ENCODE measurements around the gene WFDC9.

Gene WFDC9

DNA sequence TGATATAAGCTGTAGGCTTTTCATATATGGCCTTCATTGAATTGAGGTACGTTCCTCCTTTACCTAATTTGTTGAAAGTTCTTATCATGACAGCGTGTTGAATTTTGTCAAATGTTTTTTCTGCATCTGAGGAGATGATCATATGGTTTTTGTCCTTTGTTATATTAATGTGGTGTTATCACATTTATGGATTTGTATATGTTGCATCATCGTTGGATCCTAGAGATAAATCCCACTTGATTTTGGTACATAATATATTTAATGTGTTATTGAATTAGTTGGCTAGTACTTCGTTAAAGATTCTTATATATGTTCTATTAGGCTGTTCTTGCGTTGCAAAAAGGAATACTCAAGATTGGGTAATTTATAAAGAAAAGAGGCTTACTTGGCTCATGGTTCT lies 8.6 kb upstream of the WFDC9 start:
- no peak for TF ChIP-seq EZH2phosphoT487 (IDR thresholded peaks at IDR 0.05; ENCODE audit: borderline replicate concordance)
- no peaks in the 10 kb centered on the region for H3F3A ChIP-seq (ENCODE audit: low read depth)
- no peaks in the 10 kb centered on the region for H3K27me3 ChIP-seq (ENCODE audit: insufficient read depth, low read length, poor library complexity, severe bottlenecking)
- no peaks in the 10 kb centered on the region for H3K36me3 ChIP-seq (ENCODE audit: insufficient read depth, low read length)
- H2AFZ ChIP-seq (ENCODE audit: low read length), result no peak overlapping the region
- H3K9me3 ChIP-seq (ENCODE audit: insufficient read depth, low read depth, low read length), result no peaks in the 10 kb centered on the region
- no peaks in the 10 kb centered on the region for H4K20me1 ChIP-seq (ENCODE audit: insufficient read depth, low read length, poor library complexity, severe bottlenecking)
- no peak overlapping the region for H3K4me3 ChIP-seq (ENCODE audit: low read length, poor library complexity, severe bottlenecking)
- no peak overlapping the region for H3K4me2 ChIP-seq (ENCODE audit: low read depth, low read length, poor library complexity, severe bottlenecking)
- H3K4me1 ChIP-seq (ENCODE audit: insufficient read depth, low read length, poor library complexity, severe bottlenecking), result no peaks in the 10 kb centered on the region
- no peaks in the 10 kb centered on the region for H3K9me2 ChIP-seq (replicated peaks; ENCODE audit: low read depth, low read length)
- no peak overlapping the region for H3K9ac ChIP-seq (ENCODE audit: low read depth, low read length, poor library complexity, severe bottlenecking)
- no peaks in the 10 kb centered on the region for H3K79me2 ChIP-seq (ENCODE audit: insufficient read depth, low read length)

DNA sequence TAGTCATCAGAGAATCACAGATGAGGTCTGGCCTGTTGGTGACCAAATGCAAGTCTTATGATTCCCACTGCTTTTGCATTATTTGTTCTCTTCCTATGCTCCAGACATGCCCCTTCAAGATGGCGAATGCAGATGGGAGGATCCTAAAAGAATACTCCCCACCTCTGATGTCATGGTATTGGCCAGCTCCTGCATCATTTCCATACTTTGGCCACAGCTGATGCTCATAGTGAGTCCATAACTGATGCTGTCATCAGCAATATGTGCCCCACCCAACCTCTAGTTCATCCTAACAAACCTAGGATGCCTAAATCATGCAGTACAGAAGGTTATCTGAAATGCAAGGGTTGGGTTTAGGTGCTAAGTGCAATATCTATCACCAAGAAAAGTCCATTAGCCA lies 5.4 kb upstream of the WFDC9 start:
- no peak for TF ChIP-seq EZH2phosphoT487 (IDR thresholded peaks at IDR 0.05; ENCODE audit: borderline replicate concordance)
- TF ChIP-seq, protein P1, sequence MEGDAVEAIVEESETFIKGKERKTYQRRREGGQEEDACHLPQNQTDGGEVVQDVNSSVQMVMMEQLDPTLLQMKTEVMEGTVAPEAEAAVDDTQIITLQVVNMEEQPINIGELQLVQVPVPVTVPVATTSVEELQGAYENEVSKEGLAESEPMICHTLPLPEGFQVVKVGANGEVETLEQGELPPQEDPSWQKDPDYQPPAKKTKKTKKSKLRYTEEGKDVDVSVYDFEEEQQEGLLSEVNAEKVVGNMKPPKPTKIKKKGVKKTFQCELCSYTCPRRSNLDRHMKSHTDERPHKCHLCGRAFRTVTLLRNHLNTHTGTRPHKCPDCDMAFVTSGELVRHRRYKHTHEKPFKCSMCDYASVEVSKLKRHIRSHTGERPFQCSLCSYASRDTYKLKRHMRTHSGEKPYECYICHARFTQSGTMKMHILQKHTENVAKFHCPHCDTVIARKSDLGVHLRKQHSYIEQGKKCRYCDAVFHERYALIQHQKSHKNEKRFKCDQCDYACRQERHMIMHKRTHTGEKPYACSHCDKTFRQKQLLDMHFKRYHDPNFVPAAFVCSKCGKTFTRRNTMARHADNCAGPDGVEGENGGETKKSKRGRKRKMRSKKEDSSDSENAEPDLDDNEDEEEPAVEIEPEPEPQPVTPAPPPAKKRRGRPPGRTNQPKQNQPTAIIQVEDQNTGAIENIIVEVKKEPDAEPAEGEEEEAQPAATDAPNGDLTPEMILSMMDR (conservative IDR thresholded peaks at IDR 0.05; ENCODE audit: low read length), result no peak
- no peaks in the 10 kb centered on the region for H3K9me2 ChIP-seq (replicated peaks; ENCODE audit: low read depth, low read length)
- no peaks in the 10 kb centered on the region for H4K20me1 ChIP-seq (ENCODE audit: insufficient read depth, low read length, poor library complexity, severe bottlenecking)
- no peak overlapping the region for H3K4me3 ChIP-seq (ENCODE audit: low read length, poor library complexity, severe bottlenecking)
- no peaks in the 10 kb centered on the region for H3K79me2 ChIP-seq (ENCODE audit: insufficient read depth, low read length)
- no peaks in the 10 kb centered on the region for H3K36me3 ChIP-seq (ENCODE audit: insufficient read depth, low read length)
- no peaks in the 10 kb centered on the region for H3K9me3 ChIP-seq (ENCODE audit: insufficient read depth, low read depth, low read length)
- H3F3A ChIP-seq (ENCODE audit: low read depth), result no peaks in the 10 kb centered on the region
- no peaks in the 10 kb centered on the region for H3K27me3 ChIP-seq (ENCODE audit: insufficient read depth, low read length, poor library complexity, severe bottlenecking)
- H3K9ac ChIP-seq (ENCODE audit: low read depth, low read length, poor library complexity, severe bottlenecking), result no peak overlapping the region
- H3K4me1 ChIP-seq (ENCODE audit: insufficient read depth, low read length, poor library complexity, severe bottlenecking), result no peaks in the 10 kb centered on the region
- no peak overlapping the region for H2AFZ ChIP-seq (ENCODE audit: low read length)
- no peak overlapping the region for H3K4me2 ChIP-seq (ENCODE audit: low read depth, low read length, poor library complexity, severe bottlenecking)

DNA sequence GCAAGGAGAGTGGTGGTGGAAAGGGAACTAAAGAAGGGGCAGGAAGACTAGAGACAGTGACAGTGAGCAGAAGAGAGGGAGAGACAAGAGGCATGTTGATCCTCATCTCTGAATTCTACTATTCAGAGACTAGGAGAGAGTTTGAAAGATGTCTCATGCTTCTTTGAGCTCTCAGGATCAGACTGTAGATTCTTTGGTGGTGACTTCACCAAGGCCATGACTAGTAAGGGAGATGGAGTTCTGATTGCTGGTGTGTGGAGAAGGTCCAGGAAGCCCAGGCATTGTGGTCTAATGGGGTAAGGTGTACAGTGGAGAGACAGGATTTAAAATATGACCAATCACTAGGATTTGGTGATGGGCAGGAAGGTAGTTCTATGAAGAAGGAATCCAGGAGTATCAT lies 713 bp downstream of the WFDC9 start:
- no peaks in the 10 kb centered on the region for H3K9me3 ChIP-seq (ENCODE audit: insufficient read depth, low read depth, low read length)
- no peaks in the 10 kb centered on the region for H3K27me3 ChIP-seq (ENCODE audit: insufficient read depth, low read length, poor library complexity, severe bottlenecking)
- H3K4me3 ChIP-seq (ENCODE audit: low read length, poor library complexity, severe bottlenecking), result no peak overlapping the region
- no peak overlapping the region for H3K9ac ChIP-seq (ENCODE audit: low read depth, low read length, poor library complexity, severe bottlenecking)
- H3K79me2 ChIP-seq (ENCODE audit: insufficient read depth, low read length), result no peaks in the 10 kb centered on the region
- no peaks in the 10 kb centered on the region for H3K4me1 ChIP-seq (ENCODE audit: insufficient read depth, low read length, poor library complexity, severe bottlenecking)
- no peaks in the 10 kb centered on the region for H3F3A ChIP-seq (ENCODE audit: low read depth)
- TF ChIP-seq EZH2phosphoT487 (IDR thresholded peaks at IDR 0.05; ENCODE audit: borderline replicate concordance), result no peak
- TF ChIP-seq, protein P1 (conservative IDR thresholded peaks at IDR 0.05; ENCODE audit: low read length), result no peak
- no peaks in the 10 kb centered on the region for H3K36me3 ChIP-seq (ENCODE audit: insufficient read depth, low read length)
- no peak overlapping the region for H2AFZ ChIP-seq (ENCODE audit: low read length)
- no peaks in the 10 kb centered on the region for H3K9me2 ChIP-seq (replicated peaks; ENCODE audit: low read depth, low read length)
- no peak overlapping the region for H3K4me2 ChIP-seq (ENCODE audit: low read depth, low read length, poor library complexity, severe bottlenecking)
- H4K20me1 ChIP-seq (ENCODE audit: insufficient read depth, low read length, poor library complexity, severe bottlenecking), result no peaks in the 10 kb centered on the region

DNA sequence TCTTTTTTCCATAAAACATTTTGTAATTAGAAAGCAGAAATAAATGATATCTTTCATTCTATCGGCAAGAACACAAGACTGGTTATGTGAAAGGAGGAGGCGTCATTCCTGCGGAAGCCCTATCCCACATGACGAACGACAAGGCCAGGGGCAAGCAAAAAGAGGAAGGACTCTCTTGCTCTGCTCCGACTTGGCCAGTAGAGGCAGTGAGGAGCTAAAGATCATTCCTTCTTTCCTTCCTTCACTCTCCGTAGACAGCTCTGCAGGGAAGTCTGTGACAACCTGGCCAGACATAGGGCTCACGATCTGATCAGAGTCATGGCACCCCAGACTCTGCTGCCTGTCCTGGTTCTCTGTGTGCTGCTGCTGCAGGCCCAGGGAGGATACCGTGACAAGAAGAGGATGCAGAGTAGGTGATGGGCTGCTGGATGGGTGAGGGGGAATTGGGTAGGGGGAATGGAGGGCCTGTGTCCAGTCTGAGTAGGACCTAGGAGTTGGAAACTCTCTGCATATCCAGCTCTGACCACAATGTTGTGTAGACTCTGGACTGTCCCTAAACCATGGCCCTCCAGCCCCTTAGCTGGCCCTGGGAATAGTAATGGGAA lies 1.5 kb downstream of the WFDC9 start, which contains the start of gene WFDC10A:
Gene WFDC10A (plus strand): TSS at position 244 of the 605 bp plus-strand sequence. CDS start 75 bp downstream, at position 319.
- H2AFZ ChIP-seq (ENCODE audit: low read length), result no peak within 1 kb of the TSS

More for the DNA sequence above, 1.5 kb downstream of the WFDC9 start, which contains the start of gene WFDC10A:
- no peaks in the 10 kb centered on the region for H3K27me3 ChIP-seq (ENCODE audit: insufficient read depth, low read length, poor library complexity, severe bottlenecking)
- no peaks in the 10 kb centered on the region for H3K36me3 ChIP-seq (ENCODE audit: insufficient read depth, low read length)
- H3K4me1 ChIP-seq (ENCODE audit: insufficient read depth, low read length, poor library complexity, severe bottlenecking), result no peaks in the 10 kb centered on the region
- TF ChIP-seq, protein P1 (conservative IDR thresholded peaks at IDR 0.05; ENCODE audit: low read length), result peak; percentile 69
- no peak for TF ChIP-seq EZH2phosphoT487 (IDR thresholded peaks at IDR 0.05; ENCODE audit: borderline replicate concordance)
- no peaks in the 10 kb centered on the region for H3K9me3 ChIP-seq (ENCODE audit: insufficient read depth, low read depth, low read length)
- no peak within 1 kb of the TSS for H3K9ac ChIP-seq (ENCODE audit: low read depth, low read length, poor library complexity, severe bottlenecking)
- H4K20me1 ChIP-seq (ENCODE audit: insufficient read depth, low read length, poor library complexity, severe bottlenecking), result no peaks in the 10 kb centered on the region
- no peak within 1 kb of the TSS for H3K4me3 ChIP-seq (ENCODE audit: low read length, poor library complexity, severe bottlenecking)
- no peak within 1 kb of the TSS for H3K4me2 ChIP-seq (ENCODE audit: low read depth, low read length, poor library complexity, severe bottlenecking)
- H3K79me2 ChIP-seq (ENCODE audit: insufficient read depth, low read length), result no peaks in the 10 kb centered on the region
- no peaks in the 10 kb centered on the region for H3K9me2 ChIP-seq (replicated peaks; ENCODE audit: low read depth, low read length)
- H3F3A ChIP-seq (ENCODE audit: low read depth), result no peaks in the 10 kb centered on the region
